CD4-positive, alpha-beta memory T cell (primary cell): Measurements from ENCODE around the gene NDUFS8. TPM values are rescaled to one million over a fixed set of nuclear protein-coding genes. Genes with fewer than 3 reads are reported as not detected.

Source experiments
- CTCF ChIA-PET: fragments of 350-600 bp; sonication (Branson Sonifier 250); formaldehyde crosslinking; loops from one replicate; lab custom pipeline; 2021; ENCODE audit warnings: inconsistent platforms; ENCODE audit not compliant: partially characterized antibody; lab: Charles Lee
- POLR2A ChIA-PET: fragments of 350-600 bp; sonication (Branson Sonifier 250); formaldehyde crosslinking; loops from one replicate; lab custom pipeline; 2021; ENCODE audit not compliant: partially characterized antibody; lab: Charles Lee
- DNase-seq, 5 donors: peaks; one replicate each; pipeline versions ENCODE4 v3.0.0 to v3.0.0-alpha.2; 2020 to 2022; ENCODE audit warnings: mixed read lengths in 1 of 5
- H3K27ac ChIP-seq: one replicate; pipeline ENCODE4 v1.7.0; 2013; ENCODE audit warnings: low read depth, low read length
- H3K27me3 ChIP-seq: 2 replicates; pipeline ENCODE4 v1.7.0; 2013; ENCODE audit warnings: mild to moderate bottlenecking, low read length, moderate library complexity; ENCODE audit not compliant: insufficient read depth
- H3K36me3 ChIP-seq: 2 replicates; pipeline ENCODE4 v1.7.0; 2013; ENCODE audit warnings: mild to moderate bottlenecking, low read length, moderate library complexity; ENCODE audit not compliant: insufficient read depth
- H3K4me1 ChIP-seq: 2 replicates; pipeline ENCODE4 v1.7.0; 2013; ENCODE audit warnings: mild to moderate bottlenecking, low read length, moderate library complexity; ENCODE audit not compliant: insufficient read depth
- H3K4me3 ChIP-seq, 2 donors: one replicate each; pipeline ENCODE4 v1.7.0; 2013; ENCODE audit warnings: low read length in 2 of 2, mild to moderate bottlenecking in 1 of 2
- H3K9me3 ChIP-seq, 2 donors: one replicate each; pipeline ENCODE4 v1.7.0; 2013; ENCODE audit warnings: low read length in 2 of 2, control low read depth in 1 of 2; ENCODE audit not compliant: control insufficient read depth in 1 of 2
- H3K27ac Mint-ChIP-seq, 7 donors: one replicate each; pipeline ENCODE4 v1.8.0; 2020 to 2021; ENCODE audit warnings: mixed read lengths in 7 of 7, mild to moderate bottlenecking in 6 of 7, inconsistent platforms in 3 of 7, moderate library complexity in 3 of 7
- H3K27me3 Mint-ChIP-seq, 2 donors: one replicate each; pipeline ENCODE4 v1.8.0; 2020 to 2021; ENCODE audit warnings: mixed read lengths in 2 of 2
- H3K36me3 Mint-ChIP-seq, 2 donors: one replicate each; pipeline ENCODE4 v1.8.0; 2020 to 2021; ENCODE audit warnings: mixed read lengths in 2 of 2, inconsistent platforms in 1 of 2, mild to moderate bottlenecking in 1 of 2
- H3K4me1 Mint-ChIP-seq, 4 donors: one replicate each; pipeline ENCODE4 v1.8.0; 2020 to 2021; ENCODE audit warnings: mixed read lengths in 4 of 4, mild to moderate bottlenecking in 1 of 4
- H3K4me3 Mint-ChIP-seq, 8 donors: one replicate each; pipeline ENCODE4 v1.8.0; 2020 to 2021; ENCODE audit warnings: mixed read lengths in 8 of 8, mild to moderate bottlenecking in 7 of 8, moderate library complexity in 6 of 8, inconsistent platforms in 3 of 8
- H3K9me3 Mint-ChIP-seq, 8 donors: one replicate each; pipeline ENCODE4 v1.8.0; 2020 to 2021; ENCODE audit warnings: mixed read lengths in 8 of 8, mild to moderate bottlenecking in 5 of 8, inconsistent platforms in 3 of 8, moderate library complexity in 1 of 8
- intact Hi-C: fragments of 100-400 bp; cut with micrococcal nuclease; formaldehyde crosslinking; loops from one replicate; pipeline ENCODE4 v1.15.1; 2023
- polyA plus RNA-seq, 2 donors: library from polyadenylated mRNA; unstranded; fragments of 300-500 nt; fragmentation: Illumina TruSeq; gene quantifications; one replicate each; pipeline ENCODE4 v1.2.3, GENCODE V29; 2021
- total RNA-seq, 2 experiments: library from RNA; stranded (reverse); gene quantifications; one replicate each; pipeline ENCODE4 v1.2.3, GENCODE V29; 2021

The NDUFS8 gene
- total and polyA plus RNA-seq, 4 experiments from 2014 or later = 70.0 to 143 (median 109) TPM

DNA sequence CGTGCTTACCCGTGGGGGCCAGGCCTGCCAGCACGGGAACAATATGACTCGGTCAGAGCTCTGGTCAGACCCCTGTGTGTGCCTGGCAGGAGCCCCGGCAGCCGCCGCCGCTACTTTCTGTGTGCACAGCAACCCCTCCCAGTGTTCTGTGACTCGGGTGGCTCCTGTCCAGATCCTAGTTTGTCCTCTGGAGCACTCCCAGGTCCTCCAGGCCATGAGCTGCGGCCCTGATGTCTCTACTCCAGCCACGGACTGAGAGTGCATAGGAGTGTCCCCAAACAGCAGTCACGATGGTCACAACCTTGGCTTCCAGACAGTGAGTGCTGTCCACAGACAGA, 3.2 kb downstream of the NDUFS8 start:
- intact Hi-C loops = loop anchor here (10.0 kb wide), 1 partner anchor 171 kb away; no protein-coding TSS in a partner anchor
- Histone ChIP-seq H3K4me1 (peaks cover 47% of the 10 kb centered on the region), H3K9me3 (no peaks in the 10 kb centered on the region), H3K27me3 (no peaks in the 10 kb centered on the region), H3K27ac (no peak overlapping the region), H3K36me3 (peaks cover 13% of the 10 kb centered on the region), H3K4me3 (no peak overlapping the region)
- no peak for DNase-seq
- no peaks in the 10 kb centered on the region for H3K9me3 Mint-ChIP-seq
- H3K36me3 Mint-ChIP-seq = peaks cover 0 to 15% of the 10 kb centered on the region in 2 donors
- H3K4me3 Mint-ChIP-seq = peak overlapping the region in 2 of 8 donors; percentile 21 to 46
- POLR2A ChIA-PET = no interaction called here
- CTCF ChIA-PET = no interaction called here
- H3K27me3 Mint-ChIP-seq = peaks cover 0 to 5% of the 10 kb centered on the region in 2 donors
- peak overlapping the region in 1 of 7 donors; percentile 72 for H3K27ac Mint-ChIP-seq
- peaks cover 16 to 47% (median 26%) of the 10 kb centered on the region in 4 donors for H3K4me1 Mint-ChIP-seq

DNA sequence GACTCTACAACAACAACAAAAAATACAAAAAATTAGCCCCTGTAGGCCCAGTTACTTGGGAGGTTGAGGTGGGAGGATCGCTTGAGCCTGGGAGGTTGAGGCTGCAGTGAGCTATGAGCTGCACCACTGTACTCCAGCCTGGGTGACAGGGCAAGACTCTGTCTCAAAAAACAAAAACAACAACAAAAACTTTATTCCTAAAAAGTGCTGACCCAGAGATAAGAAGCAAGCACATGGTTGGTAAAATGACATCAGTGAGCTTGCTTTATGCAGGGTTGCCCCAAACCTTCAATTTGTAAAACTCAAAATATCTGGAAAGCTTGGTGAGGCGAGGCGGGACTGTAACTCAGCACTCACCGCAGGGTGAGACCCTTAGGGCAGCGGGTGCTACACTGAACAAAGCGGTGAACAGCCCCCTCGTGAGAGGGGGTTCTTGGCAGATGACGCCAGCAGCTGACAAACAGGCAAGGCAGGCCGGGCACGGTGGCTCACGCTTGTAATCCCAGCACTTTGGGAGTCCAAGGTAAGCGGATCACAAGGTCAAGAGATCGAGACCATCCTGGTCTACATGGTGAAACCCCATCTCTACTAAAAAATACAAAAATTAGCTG, 4.9 kb downstream of the NDUFS8 start:
- no peaks in the 10 kb centered on the region for H3K27me3 Mint-ChIP-seq
- peak overlapping the region in 2 of 8 donors; percentile 17 to 32 for H3K4me3 Mint-ChIP-seq
- ChIA-PET CTCF (no interaction called here), POLR2A (no interaction called here)
- H3K27ac Mint-ChIP-seq = peak overlapping the region in 5 of 7 donors; percentile 17 to 63 (median 35)
- H3K9me3 Mint-ChIP-seq = no peaks in the 10 kb centered on the region
- intact Hi-C loops = loop anchor here (10.0 kb wide), 1 partner anchor 169 kb away; no protein-coding TSS in a partner anchor
- Histone ChIP-seq H3K4me3 (no peak overlapping the region), H3K4me1 (peaks cover 43% of the 10 kb centered on the region), H3K36me3 (peaks cover 13% of the 10 kb centered on the region), H3K27ac (no peak overlapping the region), H3K9me3 (no peaks in the 10 kb centered on the region), H3K27me3 (no peaks in the 10 kb centered on the region)
- DNase-seq = no peak
- H3K36me3 Mint-ChIP-seq = peaks cover 0 to 17% of the 10 kb centered on the region in 2 donors
- H3K4me1 Mint-ChIP-seq = peaks cover 11 to 47% (median 27%) of the 10 kb centered on the region in 4 donors

DNA sequence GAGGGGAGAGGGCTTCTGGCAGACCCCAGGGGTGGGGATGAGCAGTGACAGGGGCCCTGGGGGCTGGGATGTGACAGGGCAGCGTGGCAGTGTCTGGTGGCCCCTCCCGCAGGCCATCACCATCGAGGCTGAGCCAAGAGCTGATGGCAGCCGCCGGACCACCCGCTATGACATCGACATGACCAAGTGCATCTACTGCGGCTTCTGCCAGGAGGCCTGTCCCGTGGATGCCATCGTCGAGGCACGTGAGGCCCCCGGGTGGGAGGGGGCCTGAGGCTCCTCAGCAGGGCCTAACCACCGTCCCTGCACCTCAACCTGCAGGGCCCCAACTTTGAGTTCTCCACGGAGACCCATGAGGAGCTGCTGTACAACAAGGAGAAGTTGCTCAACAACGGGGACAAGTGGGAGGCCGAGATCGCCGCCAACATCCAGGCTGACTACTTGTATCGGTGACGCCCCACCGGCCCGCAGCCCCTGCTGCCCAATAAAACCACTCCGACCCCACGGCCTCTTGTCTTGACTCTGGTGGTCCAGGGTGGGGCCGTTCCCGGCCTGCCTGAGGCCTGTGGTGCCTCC, 5.7 kb downstream of the NDUFS8 start:
- peaks cover 0 to 9% of the 10 kb centered on the region in 2 donors for H3K36me3 Mint-ChIP-seq
- H3K4me1 Mint-ChIP-seq = peaks cover 10 to 44% (median 26%) of the 10 kb centered on the region in 4 donors
- H3K27ac ChIP-seq = peak overlapping the region; percentile 41
- H3K27me3 Mint-ChIP-seq = no peaks in the 10 kb centered on the region
- H3K4me3 ChIP-seq = no peak overlapping the region
- no peaks in the 10 kb centered on the region for H3K9me3 ChIP-seq
- CTCF ChIA-PET = no interaction called here
- no peaks in the 10 kb centered on the region for H3K27me3 ChIP-seq
- H3K36me3 ChIP-seq = peaks cover 13% of the 10 kb centered on the region
- peak overlapping the region in 1 of 8 donors; percentile 51 for H3K4me3 Mint-ChIP-seq
- POLR2A ChIA-PET = interaction anchor here (1.2 kb wide), 1 partner anchor 11 kb away, joined by 3 read pairs; no protein-coding TSS in a partner anchor
- peak overlapping the region in 6 of 7 donors; percentile 78 to 96 (median 91) for H3K27ac Mint-ChIP-seq
- no peaks in the 10 kb centered on the region for H3K9me3 Mint-ChIP-seq
- intact Hi-C loops = loop anchor here (10.0 kb wide), 1 partner anchor 169 kb away; no protein-coding TSS in a partner anchor
- DNase-seq = peak in 1 of 5 donors; percentile 27
- peaks cover 46% of the 10 kb centered on the region for H3K4me1 ChIP-seq

DNA sequence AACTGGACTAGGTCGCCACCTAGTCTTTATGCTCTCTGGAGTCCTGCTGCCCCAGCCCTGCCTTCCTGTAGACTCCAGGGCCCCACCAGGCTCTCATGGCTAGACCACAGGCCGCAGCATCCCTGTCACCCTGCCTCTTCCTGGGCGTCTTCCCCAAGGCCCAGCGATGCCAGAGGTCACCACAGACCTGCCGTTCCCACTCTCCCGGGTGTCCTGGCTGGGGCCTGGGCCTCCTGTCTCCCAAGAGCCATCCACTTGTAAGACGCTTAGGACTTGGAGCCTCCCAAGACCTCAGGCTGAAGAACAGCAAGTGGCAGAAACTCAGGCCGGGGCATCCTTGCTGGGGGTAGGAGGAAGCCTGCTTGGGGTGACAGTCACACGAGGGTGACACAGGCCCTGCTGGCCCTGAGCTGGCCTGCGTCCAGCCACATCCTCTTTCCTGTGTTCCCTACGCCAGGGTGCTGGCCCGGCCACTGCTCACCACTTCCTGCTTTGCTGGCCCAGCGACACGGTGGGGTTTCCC, 6.3 kb downstream of the NDUFS8 start:
- intact Hi-C loops = loop anchor here (10.0 kb wide), 1 partner anchor 168 kb away; no protein-coding TSS in a partner anchor
- no peaks in the 10 kb centered on the region for H3K27me3 Mint-ChIP-seq
- H3K9me3 Mint-ChIP-seq = no peaks in the 10 kb centered on the region
- peaks cover 9 to 42% (median 25%) of the 10 kb centered on the region in 4 donors for H3K4me1 Mint-ChIP-seq
- peak overlapping the region in 6 of 8 donors; percentile 40 to 73 (median 66) for H3K4me3 Mint-ChIP-seq
- H3K27ac Mint-ChIP-seq = peak overlapping the region; percentile 78 to 96 (median 93)
- peak in 2 of 5 donors; percentile 18 to 47 for DNase-seq
- H3K36me3 Mint-ChIP-seq = peaks cover 0 to 9% of the 10 kb centered on the region in 2 donors
- peak overlapping the region; percentile 41 for H3K27ac ChIP-seq
- no peaks in the 10 kb centered on the region for H3K9me3 ChIP-seq
- ChIA-PET CTCF (interaction anchor here (1.1 to 1.2 kb wide), 2 partner anchors 10 to 175 kb away, joined by 3 read pairs; no protein-coding TSS in a partner anchor), POLR2A (interaction anchor here (1.2 to 1.3 kb wide), 3 partner anchors 10 to 34 kb away, joined by 3 read pairs; no protein-coding TSS in a partner anchor)
- H3K4me3 ChIP-seq = no peak overlapping the region
- H3K4me1 ChIP-seq = peaks cover 46% of the 10 kb centered on the region
- no peaks in the 10 kb centered on the region for H3K27me3 ChIP-seq
- peaks cover 13% of the 10 kb centered on the region for H3K36me3 ChIP-seq

DNA sequence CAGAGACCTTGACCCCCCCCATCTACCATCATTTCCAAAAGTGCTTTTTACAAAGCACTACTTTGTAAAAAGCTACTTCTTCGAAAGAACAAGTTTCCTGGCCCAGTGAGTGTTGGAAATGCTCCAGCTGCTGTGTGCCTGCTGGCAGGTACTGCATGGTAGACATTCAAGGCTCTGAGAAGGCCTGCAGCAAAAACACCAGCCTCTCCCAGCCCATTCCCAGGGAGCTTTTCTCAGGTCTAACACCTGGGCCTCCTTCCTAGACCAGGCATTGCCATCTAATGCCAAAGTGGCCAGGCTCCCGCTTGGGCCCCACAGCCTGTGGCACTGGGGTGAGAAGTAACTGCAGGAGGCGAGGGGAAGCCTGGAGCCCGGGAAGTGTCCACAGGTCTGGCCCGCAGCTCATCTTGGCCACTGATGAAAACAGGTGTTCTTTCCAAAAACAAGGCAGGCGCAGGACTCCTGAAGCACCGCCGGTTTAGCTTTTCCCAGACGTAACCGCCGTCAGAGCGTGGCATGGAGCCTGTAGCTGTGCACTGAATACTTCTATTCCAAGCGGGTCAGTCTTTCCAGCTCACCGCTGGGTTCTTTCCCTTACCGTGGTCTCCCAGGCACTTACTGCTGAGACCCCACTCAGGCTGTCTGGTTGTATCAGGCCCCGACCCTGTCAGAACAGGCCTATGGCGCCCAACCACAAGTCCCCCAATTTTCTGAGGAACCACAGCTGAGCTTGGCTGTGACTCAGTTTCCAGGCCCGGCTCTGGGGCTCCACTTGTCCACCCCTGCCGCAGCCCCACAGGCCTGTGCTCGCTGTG, 7.1 kb downstream of the NDUFS8 start:
- ChIA-PET CTCF (interaction anchor here (1.1 to 1.2 kb wide), 2 partner anchors 11 to 174 kb away, joined by 3 read pairs; no protein-coding TSS in a partner anchor), POLR2A (interaction anchor here (0.9 to 1.3 kb wide), 5 partner anchors 9 to 153 kb away, joined by 3 to 4 read pairs (median 3); no protein-coding TSS in a partner anchor)
- Histone ChIP-seq H3K4me1 (peaks cover 41% of the 10 kb centered on the region), H3K36me3 (peaks cover 12% of the 10 kb centered on the region), H3K27me3 (no peaks in the 10 kb centered on the region), H3K27ac (peak overlapping the region; percentile 41), H3K9me3 (no peaks in the 10 kb centered on the region), H3K4me3 (no peak overlapping the region)
- peaks cover 9 to 41% (median 25%) of the 10 kb centered on the region in 4 donors for H3K4me1 Mint-ChIP-seq
- peak overlapping the region; percentile 40 to 74 (median 68) for H3K4me3 Mint-ChIP-seq
- intact Hi-C loops = loop anchor here (10.0 kb wide), 1 partner anchor 167 kb away; no protein-coding TSS in a partner anchor
- H3K27ac Mint-ChIP-seq = peak overlapping the region; percentile 78 to 96 (median 93)
- peaks cover 0 to 11% of the 10 kb centered on the region in 2 donors for H3K36me3 Mint-ChIP-seq
- no peaks in the 10 kb centered on the region for H3K27me3 Mint-ChIP-seq
- no peaks in the 10 kb centered on the region for H3K9me3 Mint-ChIP-seq
- DNase-seq = no peak

DNA sequence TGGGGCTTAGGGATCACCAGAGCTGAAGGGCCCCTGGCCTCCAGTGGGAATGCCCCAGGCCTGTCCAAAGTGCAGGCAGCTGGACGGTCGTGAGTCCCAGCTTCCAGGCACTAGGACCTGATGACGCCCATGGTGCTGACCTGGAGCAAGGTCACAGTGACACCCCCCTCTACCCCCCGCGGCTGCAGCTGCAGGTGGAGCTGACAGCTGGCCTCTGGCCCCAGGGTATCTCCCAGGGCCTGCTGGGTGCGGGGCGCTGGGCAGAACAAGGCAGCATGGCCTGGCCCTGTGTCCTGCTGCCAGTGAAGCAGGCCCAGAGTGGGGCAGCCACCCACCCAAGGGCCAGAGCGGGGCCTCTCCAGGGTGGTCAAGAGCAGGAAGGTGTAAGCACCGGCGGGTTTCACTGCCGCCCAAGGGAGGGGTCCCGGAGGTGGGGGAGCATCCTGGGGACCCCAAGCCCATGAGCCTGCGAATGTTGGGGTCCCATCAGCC, 7.8 kb downstream of the NDUFS8 start:
- Mint-ChIP-seq H3K4me1 (peaks cover 9 to 41% (median 25%) of the 10 kb centered on the region in 4 donors), H3K27ac (peak overlapping the region in 1 of 7 donors; percentile 91), H3K27me3 (no peaks in the 10 kb centered on the region), H3K36me3 (peaks cover 0 to 11% of the 10 kb centered on the region in 2 donors), H3K9me3 (no peaks in the 10 kb centered on the region), H3K4me3 (peak overlapping the region in 6 of 8 donors; percentile 34 to 92 (median 92))
- no peaks in the 10 kb centered on the region for H3K9me3 ChIP-seq
- H3K27ac ChIP-seq = peak overlapping the region; percentile 90
- H3K4me3 ChIP-seq = peak overlapping the region; percentile 85 to 92
- CTCF ChIA-PET = interaction anchor here (1.2 kb wide), 1 partner anchor 11 kb away, joined by 3 read pairs; no protein-coding TSS in a partner anchor
- H3K27me3 ChIP-seq = no peaks in the 10 kb centered on the region
- POLR2A ChIA-PET = interaction anchor here (0.7 to 5.6 kb wide), 6 partner anchors 7 to 153 kb away, joined by 3 to 34 read pairs (median 4); partner anchors contain the start of genes NDUFS8 and UNC93B1
- H3K4me1 ChIP-seq = peaks cover 41% of the 10 kb centered on the region
- peaks cover 8% of the 10 kb centered on the region for H3K36me3 ChIP-seq
- intact Hi-C loops = loop anchor here (10.0 kb wide), 1 partner anchor 167 kb away; no protein-coding TSS in a partner anchor
- no peak for DNase-seq
